HepG2 (cell line): Measurements from ENCODE around the gene SLC48A1. TPM values are rescaled to one million over a fixed set of nuclear protein-coding genes. Genes with fewer than 3 reads are reported as not detected.

Experiments
- ATAC-seq: fragments of 200-7000 bp; cut with Tn5 transposase; 3 replicates; pipeline ENCODE4 v1.9.1; 2020; ENCODE audit warnings: mild to moderate bottlenecking, moderate library complexity
- BruUV-seq: library from RNA; stranded (reverse); fragments of 400-500 nt; replicated peaks from 2 replicates; lab custom pipeline; 2021; lab: Mats Ljungman, UMichigan
- CTCF ChIA-PET: fragments of 300-600 bp; formaldehyde crosslinking; extraction: SDS; loops from one replicate; lab custom pipeline; 2021; ENCODE audit warnings: low total read pairs, inconsistent platforms, low intra/inter-chr PET ratio; lab: Yijun Ruan, JAX
- POLR2A ChIA-PET: fragments of 350-600 bp; sonication (Branson Sonifier 250); formaldehyde crosslinking; loops from one replicate; lab custom pipeline; 2020; ENCODE audit warnings: antibody characterized with exemption, inconsistent platforms; lab: Yijun Ruan, JAX
- DNase-seq: peaks from one replicate; pipeline ENCODE4 v3.0.0-alpha.2; 2015; ENCODE audit warnings: low spot score
- FAIRE-seq: peaks from 3 replicates; lab custom pipeline; 2011; peaks lifted over from hg19 to GRCh38; lab: Jason Lieb, UNC
- H2AFZ ChIP-seq: one replicate; pipeline ENCODE4 v1.6.1; 2011; ENCODE audit warnings: low read length, inconsistent platforms
- H3K27ac ChIP-seq: fragments of 300-600 bp; 3 replicates; pipeline ENCODE4 v1.8.0; 2011; ENCODE audit warnings: mixed run types, mild to moderate bottlenecking, mixed read lengths, low read length, inconsistent platforms; ENCODE audit not compliant: insufficient read depth; ENCODE audit errors: extremely low read length
- H3K27me3 ChIP-seq, 2 experiments: fragments of 200-600 bp in 1 of 2; 2 replicates in 1 of 2; 3 replicates in 1 of 2; pipeline versions ENCODE4 v1.6.0 to v1.8.0; 2011; ENCODE audit warnings: low read length in 2 of 2, mild to moderate bottlenecking in 2 of 2, moderate library complexity in 2 of 2, inconsistent platforms in 1 of 2; ENCODE audit not compliant: insufficient read depth in 2 of 2, control insufficient read depth in 1 of 2
- H3K36me3 ChIP-seq, 2 experiments: fragments of 200-600 bp in 1 of 2; replicated peaks in 1 of 2; 2 replicates in 1 of 2; 3 replicates in 1 of 2; pipeline versions ENCODE4 v1.5.1 to v1.8.0; 2011; ENCODE audit warnings: low read length in 2 of 2, inconsistent platforms in 1 of 2; ENCODE audit not compliant: insufficient read depth in 2 of 2, control insufficient read depth in 1 of 2
- H3K4me1 ChIP-seq: 2 replicates; pipeline ENCODE4 v1.5.1; 2012; ENCODE audit warnings: low read length, inconsistent platforms; ENCODE audit not compliant: insufficient read depth
- H3K4me2 ChIP-seq: 2 replicates; pipeline ENCODE4 v1.6.0; 2011; ENCODE audit warnings: low read depth, low read length, inconsistent platforms
- H3K4me3 ChIP-seq, 3 experiments: fragments of 200-600 bp in 1 of 3; sonication (generic), shearing (Covaris generic) in 1 of 3; replicated peaks in 1 of 3; 2 replicates each; pipeline ENCODE4 v1.5.1; 2011 to 2016; ENCODE audit warnings: low read length in 3 of 3, inconsistent platforms in 2 of 3, low read depth in 2 of 3, mild to moderate bottlenecking in 2 of 3, control low read depth in 1 of 3, mixed read lengths in 1 of 3; ENCODE audit not compliant: insufficient read depth in 1 of 3
- H3K79me2 ChIP-seq: one replicate; pipeline ENCODE4 v1.6.1; 2011; ENCODE audit warnings: low read length, inconsistent platforms; ENCODE audit not compliant: insufficient read depth
- H3K9ac ChIP-seq: 2 replicates; pipeline ENCODE4 v1.6.0; 2011; ENCODE audit warnings: mild to moderate bottlenecking, low read depth, low read length, inconsistent platforms; ENCODE audit not compliant: insufficient read depth
- H3K9me3 ChIP-seq: 2 replicates; pipeline ENCODE4 v1.5.1; 2012; ENCODE audit warnings: mild to moderate bottlenecking, low read length
- H4K20me1 ChIP-seq: 2 replicates; pipeline ENCODE4 v1.6.0; 2011; ENCODE audit warnings: inconsistent platforms, mild to moderate bottlenecking, low read length, moderate library complexity; ENCODE audit not compliant: insufficient read depth
- AKAP8 ChIP-seq: sonication (generic); formaldehyde crosslinking; IDR thresholded peaks from 2 replicates; pipeline ENCODE4 v1.5.1; 2020; ENCODE audit warnings: mild to moderate bottlenecking, missing genetic modification reagents
- CEBPG ChIP-seq: IDR thresholded peaks from 2 replicates; pipeline ENCODE4 v1.6.1; 2016
- GFI1 ChIP-seq: sonication (generic); formaldehyde crosslinking; IDR thresholded peaks from 2 replicates; pipeline ENCODE4 v1.5.0; 2020; ENCODE audit warnings: missing genetic modification reagents, mild to moderate bottlenecking, borderline replicate concordance
- MAFG ChIP-seq: sonication (generic); formaldehyde crosslinking; IDR thresholded peaks from 2 replicates; pipeline ENCODE4 v1.5.1; 2020; ENCODE audit warnings: mild to moderate bottlenecking, missing genetic modification reagents
- ZNF546 ChIP-seq: sonication (generic); formaldehyde crosslinking; conservative IDR thresholded peaks from 2 replicates; pipeline ENCODE4 v1.8.1; 2023; ENCODE audit warnings: mild to moderate bottlenecking, missing genetic modification reagents
- ZNF761 ChIP-seq: sonication (generic); formaldehyde crosslinking; conservative IDR thresholded peaks from 2 replicates; pipeline ENCODE4 v1.4.0; 2020; ENCODE audit warnings: mild to moderate bottlenecking, missing genetic modification reagents
- WGBS: methylation state at CpG from one replicate; pipeline ENCODE4 v1.1.6; 2017; ENCODE audit warnings: low lambda C conversion rate; 5-methylcytosine and 5-hydroxymethylcytosine counted together
- in situ Hi-C: cut with HindIII; loops from 2 replicates; pipeline ENCODE4 v1.10.0; 2017; ENCODE audit warnings: low pct_unique_long_range_greater_than_20kb; ENCODE audit not compliant: extremely low pct_ligation_motif_present
- intact Hi-C: fragments of 100-400 bp; cut with micrococcal nuclease; formaldehyde crosslinking; loops from one replicate; pipeline ENCODE4 v1.10.0; 2022; ENCODE audit not compliant: unreplicated experiment
- polyA plus RNA-seq, 8 experiments: library from polyadenylated mRNA; depleted of rRNA in 3 of 8; stranded (reverse) in 7 of 8; unstranded in 1 of 8; fragments of >200 nt; fragmentation: Illumina TruSeq in 4 of 8; extraction: Trizol in 4 of 8; gene quantifications; 2 replicates each; pipeline versions ENCODE4 v1.2.1 to v1.2.3, GENCODE V29; 2011 to 2016; ENCODE audit warnings: low read depth in 4 of 8, missing spikeins in 1 of 8, mixed read lengths in 1 of 8; ENCODE audit not compliant: insufficient read depth in 1 of 8
- total RNA-seq, 5 experiments: library from RNA; depleted of rRNA; stranded (reverse); fragments of >200 nt; fragmentation: Illumina TruSeq; extraction: Trizol; gene quantifications; 2 replicates each; pipeline ENCODE4 v1.2.3, GENCODE V29; 2016; ENCODE audit warnings: low read depth in 1 of 5

Gene SLC48A1
- total and polyA plus RNA-seq, 2 of the 13 experiments (the other 11 are each of a cell fraction or from before 2014, with no cell fraction given), result 2.2 to 3.7 TPM

DNA sequence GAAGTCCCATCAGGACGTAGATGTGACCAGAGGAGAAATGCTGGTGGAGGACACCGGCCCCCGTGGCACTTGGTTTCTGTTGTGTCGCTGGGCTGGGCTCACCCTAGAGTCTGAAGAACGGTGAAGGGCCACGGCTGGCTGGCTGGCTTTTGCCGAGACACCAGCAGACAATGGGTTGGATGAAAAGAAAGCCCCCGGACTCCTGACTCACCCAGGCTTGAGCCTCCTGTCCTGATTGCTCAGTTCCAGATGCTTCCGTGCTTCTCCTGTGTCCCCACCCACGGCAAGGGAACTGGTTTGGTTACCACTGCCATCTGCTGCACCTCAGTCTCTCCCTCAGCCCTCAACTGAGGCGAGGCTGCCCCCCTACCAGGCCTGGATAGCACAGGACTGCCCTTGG lies 37.4 kb upstream of the SLC48A1 start (continued):
- TF ChIP-seq ZNF546 (CRISPR knock-in tag) (no peak), MAFG (CRISPR knock-in tag) (no peak), GFI1 (CRISPR knock-in tag) (no peak), CEBPG (CRISPR knock-in tag) (no peak)
- TF ChIP-seq, all 625 proteins: peak for 0

DNA sequence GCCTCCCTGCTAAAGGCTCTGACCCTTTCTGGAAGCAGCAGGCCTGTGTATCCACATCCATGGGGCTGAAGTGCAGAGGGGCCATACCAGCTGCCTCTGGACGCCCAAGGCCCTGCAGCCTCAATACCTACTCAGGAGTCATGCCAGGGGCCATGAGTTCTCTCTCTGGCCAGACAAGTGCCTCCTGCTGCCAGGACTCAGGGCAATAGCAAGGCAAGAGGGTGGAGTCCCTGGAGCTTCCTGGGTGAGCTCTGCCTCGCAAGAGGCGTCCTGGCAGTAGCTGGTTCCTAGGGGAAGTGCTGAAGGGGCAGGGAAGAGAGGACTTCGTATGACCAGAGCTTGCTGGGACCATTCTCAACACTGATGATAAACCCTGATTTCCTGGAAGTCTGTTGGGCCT lies 36.8 kb upstream of the SLC48A1 start:
- no peak overlapping the region for H3K4me2 ChIP-seq
- ATAC-seq, result no peak
- no peak for TF ChIP-seq AKAP8 (CRISPR knock-in tag)
- no peak for TF ChIP-seq ZNF761 (CRISPR knock-in tag)

More for the DNA sequence above, 36.8 kb upstream of the SLC48A1 start:
- in situ Hi-C loops (no loop called here), intact Hi-C loops (no loop called here)
- 42% methylated on average over 2 of the region's 4 CpGs for WGBS
- no peaks in the 10 kb centered on the region for H3K9me3 ChIP-seq
- H3K4me1 ChIP-seq, result peaks cover 29% of the 10 kb centered on the region
- no TSS peak for BruUV-seq
- no peak overlapping the region for H3K4me3 ChIP-seq
- FAIRE-seq (no peak), DNase-seq (no peak)
- no peak overlapping the region for H3K27ac ChIP-seq
- no peaks in the 10 kb centered on the region for H3K36me3 ChIP-seq
- POLR2A ChIA-PET, result interaction anchor here (1.4 kb wide), 1 partner anchor 30 kb away, joined by 6 read pairs; the partner anchor contains the start of gene RPAP3
- peaks cover 12 to 35% of the 10 kb centered on the region in 2 experiments for H3K27me3 ChIP-seq
- CTCF ChIA-PET, result no interaction called here
- no peaks in the 10 kb centered on the region for H3K79me2 ChIP-seq
- no peak overlapping the region for H3K9ac ChIP-seq
- H4K20me1 ChIP-seq, result no peaks in the 10 kb centered on the region
- H2AFZ ChIP-seq, result no peak overlapping the region
